BE2C (cell line): ENCODE results near the gene GRK2.

Experiments used
- DNase-seq: peaks from one replicate; pipeline ENCODE4 v3.0.0-alpha.2; 2020
- H3K27me3 ChIP-seq: fragments of 250-450 bp; sonication (Bioruptor Pico); 2 replicates; pipeline ENCODE4 v1.5.1; 2020; ENCODE audit warnings: mild to moderate bottlenecking
- H3K36me3 ChIP-seq: fragments of 250-450 bp; sonication (Bioruptor Pico); 2 replicates; pipeline ENCODE4 v1.5.1; 2020; ENCODE audit warnings: mild to moderate bottlenecking
- H3K4me1 ChIP-seq: fragments of 250-450 bp; sonication (Bioruptor Pico); 2 replicates; pipeline ENCODE4 v1.5.1; 2020
- H3K4me3 ChIP-seq: 2 replicates; pipeline ENCODE4 v1.5.1; 2011; ENCODE audit warnings: low read depth, low read length
- H3K9me3 ChIP-seq: fragments of 250-450 bp; sonication (Bioruptor Pico); 2 replicates; pipeline ENCODE4 v1.5.1; 2020
- TF ChIP-seq, protein P1 (sequence below): IDR thresholded peaks from 2 replicates; pipeline ENCODE4 v1.5.1; 2012; ENCODE audit warnings: mild to moderate bottlenecking, low read depth, low read length

The GRK2 gene

DNA sequence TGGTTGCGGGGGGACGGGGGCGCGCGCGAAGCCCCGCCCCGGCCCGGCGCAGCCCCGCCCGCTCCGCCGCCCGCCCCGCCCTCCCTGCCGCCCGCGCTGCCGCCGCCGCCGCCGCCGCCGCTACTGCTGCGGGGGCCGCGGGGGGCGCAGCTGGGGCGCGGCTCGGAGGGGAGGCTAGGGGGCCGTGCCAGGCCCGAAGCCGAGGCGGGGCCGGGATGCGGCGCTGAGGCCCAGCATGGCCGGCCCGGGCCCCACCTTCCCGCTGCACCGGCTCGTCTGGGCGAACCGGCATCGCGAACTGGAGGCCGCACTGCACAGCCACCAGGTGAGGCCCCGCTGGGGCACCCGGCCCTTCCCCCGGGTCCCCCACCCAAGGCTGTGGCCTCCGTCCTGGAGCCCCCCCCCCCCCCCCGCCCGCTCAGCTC lies 23.0 kb downstream of the GRK2 start, which contains the start of gene ANKRD13D:
Gene ANKRD13D, plus strand, starts transcription at position 78 of the 425 bp plus-strand sequence. Its CDS starts 158 bp downstream, at position 236.
- Histone ChIP-seq H3K9me3 (no peaks in the 10 kb centered on the region), H3K4me3 (peak within 1 kb of the TSS; percentile 77), H3K36me3 (peaks cover 41% of the 10 kb centered on the region), H3K4me1 (peaks cover 10% of the 10 kb centered on the region), H3K27me3 (no peaks in the 10 kb centered on the region)
- TF ChIP-seq, protein P1, sequence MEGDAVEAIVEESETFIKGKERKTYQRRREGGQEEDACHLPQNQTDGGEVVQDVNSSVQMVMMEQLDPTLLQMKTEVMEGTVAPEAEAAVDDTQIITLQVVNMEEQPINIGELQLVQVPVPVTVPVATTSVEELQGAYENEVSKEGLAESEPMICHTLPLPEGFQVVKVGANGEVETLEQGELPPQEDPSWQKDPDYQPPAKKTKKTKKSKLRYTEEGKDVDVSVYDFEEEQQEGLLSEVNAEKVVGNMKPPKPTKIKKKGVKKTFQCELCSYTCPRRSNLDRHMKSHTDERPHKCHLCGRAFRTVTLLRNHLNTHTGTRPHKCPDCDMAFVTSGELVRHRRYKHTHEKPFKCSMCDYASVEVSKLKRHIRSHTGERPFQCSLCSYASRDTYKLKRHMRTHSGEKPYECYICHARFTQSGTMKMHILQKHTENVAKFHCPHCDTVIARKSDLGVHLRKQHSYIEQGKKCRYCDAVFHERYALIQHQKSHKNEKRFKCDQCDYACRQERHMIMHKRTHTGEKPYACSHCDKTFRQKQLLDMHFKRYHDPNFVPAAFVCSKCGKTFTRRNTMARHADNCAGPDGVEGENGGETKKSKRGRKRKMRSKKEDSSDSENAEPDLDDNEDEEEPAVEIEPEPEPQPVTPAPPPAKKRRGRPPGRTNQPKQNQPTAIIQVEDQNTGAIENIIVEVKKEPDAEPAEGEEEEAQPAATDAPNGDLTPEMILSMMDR: no peak
- DNase-seq: no peak

DNA sequence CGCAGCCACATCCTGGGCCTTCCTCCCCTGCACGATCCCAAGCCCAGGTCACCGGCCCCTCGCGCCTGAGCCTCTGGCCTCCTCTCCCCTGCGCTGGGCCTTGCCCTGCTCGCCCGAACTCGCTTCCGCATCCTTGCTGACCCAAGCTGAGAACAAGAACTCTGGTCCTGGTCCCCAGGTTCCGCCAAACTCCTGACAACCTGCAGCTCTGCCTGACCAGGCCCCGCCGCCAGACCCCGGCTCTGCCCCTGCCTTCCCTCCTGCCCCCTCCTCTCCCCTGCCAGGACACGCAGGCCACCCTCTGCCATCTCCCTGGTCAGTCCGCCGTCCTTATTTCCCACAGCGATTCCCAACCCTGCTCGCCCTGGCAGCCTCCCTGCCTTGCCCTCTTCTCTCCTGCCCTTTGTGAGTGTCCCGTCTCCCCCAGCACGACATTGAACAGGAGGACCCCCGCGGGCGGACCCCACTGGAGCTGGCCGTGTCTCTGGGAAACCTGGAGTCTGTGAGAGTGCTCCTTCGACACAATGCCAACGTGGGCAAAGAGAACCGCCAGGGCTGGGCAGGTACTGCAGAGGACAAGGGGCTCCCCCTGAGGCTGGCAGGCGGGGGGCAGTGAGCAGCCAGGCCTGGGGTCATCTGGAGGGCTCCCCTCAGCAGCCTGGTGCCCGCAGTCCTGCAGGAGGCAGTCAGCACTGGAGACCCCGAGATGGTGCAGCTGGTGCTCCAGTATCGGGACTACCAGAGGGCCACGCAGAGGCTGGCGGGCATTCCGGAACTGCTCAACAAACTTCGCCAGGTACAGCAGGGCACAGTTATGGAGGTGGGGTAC lies 23.6 kb downstream of the GRK2 start:
- Histone ChIP-seq H3K27me3 (no peaks in the 10 kb centered on the region), H3K4me1 (peaks cover 10% of the 10 kb centered on the region), H3K9me3 (no peaks in the 10 kb centered on the region), H3K4me3 (peak overlapping the region; percentile 69), H3K36me3 (peaks cover 38% of the 10 kb centered on the region)
- no peak for DNase-seq
- TF ChIP-seq, protein P1: no peak

DNA sequence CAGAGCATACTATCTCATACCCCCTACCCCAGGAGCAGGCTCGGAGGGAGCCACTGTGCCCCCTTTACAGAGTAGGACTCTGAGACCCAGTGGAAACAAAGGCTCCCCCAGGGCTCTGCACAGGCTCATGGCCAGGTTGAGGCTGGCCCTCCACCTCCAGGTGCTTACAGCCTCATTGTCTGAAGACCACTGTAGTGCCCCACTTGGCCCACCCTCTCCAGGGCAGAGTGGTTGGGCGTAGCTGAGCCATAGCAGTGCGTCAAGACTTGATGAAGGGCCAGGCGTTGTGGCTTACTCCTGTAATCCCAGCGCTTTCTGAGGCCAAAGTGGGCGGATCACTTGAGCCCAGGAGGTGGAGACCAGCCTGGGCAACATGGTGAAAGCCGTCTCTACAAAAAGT lies 24.5 kb downstream of the GRK2 start:
- no peak overlapping the region for H3K4me3 ChIP-seq
- peaks cover 10% of the 10 kb centered on the region for H3K4me1 ChIP-seq
- DNase-seq: no peak
- no peaks in the 10 kb centered on the region for H3K27me3 ChIP-seq
- no peaks in the 10 kb centered on the region for H3K9me3 ChIP-seq
- peaks cover 34% of the 10 kb centered on the region for H3K36me3 ChIP-seq
- TF ChIP-seq, protein P1: no peak

DNA sequence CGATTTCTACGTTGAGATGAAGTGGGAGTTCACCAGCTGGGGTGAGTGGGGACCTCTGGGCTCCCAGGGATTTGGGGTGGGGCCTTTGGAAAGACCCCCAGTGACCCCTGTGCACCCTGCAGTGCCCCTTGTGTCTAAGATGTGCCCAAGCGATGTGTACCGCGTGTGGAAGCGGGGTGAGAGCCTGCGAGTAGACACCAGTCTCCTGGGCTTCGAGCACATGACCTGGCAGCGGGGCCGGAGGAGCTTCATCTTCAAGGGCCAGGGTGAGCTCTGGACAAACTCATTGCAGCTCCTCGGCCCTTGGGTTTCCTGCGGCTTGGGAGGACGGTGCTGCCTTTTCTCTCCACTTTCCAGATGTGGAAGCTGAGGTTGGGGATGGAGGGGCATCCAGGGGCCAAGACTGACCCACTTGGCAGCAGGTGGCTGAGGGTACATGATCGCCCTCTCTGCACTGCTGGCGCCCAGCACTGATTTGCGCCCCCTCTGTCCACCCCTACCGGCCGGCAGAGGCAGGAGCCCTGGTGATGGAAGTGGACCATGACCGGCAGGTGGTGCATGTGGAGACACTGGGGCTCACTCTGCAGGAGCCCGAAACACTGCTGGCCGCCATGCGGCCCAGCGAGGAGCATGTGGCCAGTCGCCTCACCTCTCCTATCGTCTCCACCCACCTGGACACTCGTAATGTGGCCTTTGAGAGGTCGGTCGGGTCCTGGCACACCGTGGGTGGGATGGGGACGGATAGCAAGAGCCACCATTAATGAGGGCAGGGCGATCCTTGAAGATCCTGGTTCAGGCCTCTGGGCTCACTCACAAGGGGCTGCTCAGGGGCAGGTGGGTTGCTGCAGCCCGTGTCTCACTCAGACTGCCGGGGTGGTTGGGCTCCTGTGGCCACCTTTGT lies 25.5 kb downstream of the GRK2 start:
- Histone ChIP-seq H3K4me1 (peaks cover 10% of the 10 kb centered on the region), H3K27me3 (no peaks in the 10 kb centered on the region), H3K9me3 (no peaks in the 10 kb centered on the region), H3K4me3 (no peak overlapping the region), H3K36me3 (peaks cover 35% of the 10 kb centered on the region)
- no peak for DNase-seq
- TF ChIP-seq, protein P1: no peak

DNA sequence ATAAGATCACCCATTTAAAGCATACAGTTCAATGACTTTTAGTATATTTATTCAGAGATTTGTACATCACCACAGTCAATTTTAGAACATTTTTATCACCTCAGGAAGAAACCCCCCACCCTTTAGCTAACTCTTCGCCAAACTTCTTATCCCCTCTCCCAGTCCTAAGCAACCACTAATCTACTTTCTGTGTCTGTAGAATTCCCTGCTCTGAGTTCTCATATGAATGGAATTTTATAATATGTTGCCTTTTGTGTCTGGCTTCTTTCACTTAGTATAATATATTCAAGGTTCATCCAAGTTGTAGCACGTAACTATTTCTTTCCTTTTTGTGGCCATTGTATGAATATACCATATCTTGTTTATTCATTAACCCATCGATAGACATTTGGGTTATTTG lies 26.4 kb downstream of the GRK2 start:
- DNase-seq: no peak
- H3K4me1 ChIP-seq: peaks cover 6% of the 10 kb centered on the region
- no peaks in the 10 kb centered on the region for H3K27me3 ChIP-seq
- peaks cover 36% of the 10 kb centered on the region for H3K36me3 ChIP-seq
- H3K9me3 ChIP-seq: no peaks in the 10 kb centered on the region
- no peak overlapping the region for H3K4me3 ChIP-seq
- TF ChIP-seq, protein P1: no peak
